ENCODE measurements around the gene TRIM43B.
"Not testable (repeated sequence)": the region's sequence is repeated elsewhere in the genome, so short reads cannot be mapped to it uniquely, and the experiment has no call there.

Gene TRIM43B

DNA sequence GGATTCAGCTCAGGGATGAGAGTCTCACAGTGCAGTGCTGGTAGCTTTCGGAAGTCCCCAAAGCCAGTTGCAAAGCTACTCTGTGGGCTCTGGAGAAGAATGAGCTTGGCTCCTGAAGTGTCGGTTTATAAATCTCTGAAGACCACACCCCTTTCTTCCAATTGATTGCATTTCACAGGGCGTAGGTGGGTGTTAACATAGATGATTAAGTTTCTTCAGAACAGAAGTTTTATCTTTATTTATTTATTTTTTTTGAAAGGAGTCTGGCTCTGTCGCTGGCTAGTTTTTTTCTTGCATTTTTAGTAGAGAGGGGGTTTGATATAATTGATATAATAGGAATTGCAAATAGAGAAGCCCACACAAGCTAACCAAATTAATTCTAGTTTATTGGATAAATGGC lies at the start of gene TRIM43B:
Gene TRIM43B, minus strand, starts transcription at position 101 of the 400 bp plus-strand sequence. CDS start 2,040 bp downstream, outside the sequence.
- not testable (repeated sequence) for DNase-seq

DNA sequence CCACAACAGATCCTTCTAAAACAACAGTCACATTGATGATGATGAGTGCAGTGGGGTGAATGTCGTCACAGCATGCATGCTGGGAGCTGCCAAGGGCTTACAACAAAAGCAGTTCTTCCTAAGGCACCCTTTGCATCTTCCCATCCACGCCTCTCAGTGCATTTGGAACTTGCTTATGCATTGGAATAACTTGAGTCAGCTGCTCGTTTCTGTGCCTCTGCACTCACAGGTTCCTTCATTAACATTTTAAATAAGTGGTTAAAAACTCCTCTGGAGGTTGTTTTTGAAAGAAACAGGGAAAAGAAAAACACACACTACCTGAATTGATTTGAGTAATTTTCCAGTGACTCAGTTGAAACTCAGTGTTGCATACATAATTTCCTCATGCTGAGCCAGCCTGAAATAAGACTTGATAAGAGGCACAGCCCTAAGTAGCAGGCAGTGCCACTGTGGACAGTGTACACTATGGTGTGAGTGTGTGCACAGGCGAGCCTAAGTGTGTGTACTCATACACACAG lies 46.8 kb upstream of the TRIM43B start:
- no peak for DNase-seq

DNA sequence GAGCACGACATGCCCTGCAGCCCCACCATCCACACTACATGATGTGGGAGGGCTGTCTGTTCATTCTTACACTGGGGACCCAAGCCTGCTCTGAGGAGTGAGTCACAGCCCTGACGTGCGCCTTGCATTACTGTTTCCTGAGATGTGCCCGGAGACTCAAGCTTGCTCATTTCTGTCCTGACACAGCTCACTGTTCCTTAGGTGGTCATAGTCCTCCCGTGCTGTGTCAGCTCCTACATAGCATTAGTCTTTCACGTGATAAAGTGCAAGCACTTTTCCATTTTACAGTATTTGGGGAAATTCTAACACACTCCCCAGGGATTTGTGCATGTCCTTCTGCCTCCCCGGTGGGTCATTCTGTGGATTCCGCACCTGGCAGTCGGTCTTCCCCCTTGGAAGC lies 46.2 kb upstream of the TRIM43B start:
- DNase-seq, result no peak

DNA sequence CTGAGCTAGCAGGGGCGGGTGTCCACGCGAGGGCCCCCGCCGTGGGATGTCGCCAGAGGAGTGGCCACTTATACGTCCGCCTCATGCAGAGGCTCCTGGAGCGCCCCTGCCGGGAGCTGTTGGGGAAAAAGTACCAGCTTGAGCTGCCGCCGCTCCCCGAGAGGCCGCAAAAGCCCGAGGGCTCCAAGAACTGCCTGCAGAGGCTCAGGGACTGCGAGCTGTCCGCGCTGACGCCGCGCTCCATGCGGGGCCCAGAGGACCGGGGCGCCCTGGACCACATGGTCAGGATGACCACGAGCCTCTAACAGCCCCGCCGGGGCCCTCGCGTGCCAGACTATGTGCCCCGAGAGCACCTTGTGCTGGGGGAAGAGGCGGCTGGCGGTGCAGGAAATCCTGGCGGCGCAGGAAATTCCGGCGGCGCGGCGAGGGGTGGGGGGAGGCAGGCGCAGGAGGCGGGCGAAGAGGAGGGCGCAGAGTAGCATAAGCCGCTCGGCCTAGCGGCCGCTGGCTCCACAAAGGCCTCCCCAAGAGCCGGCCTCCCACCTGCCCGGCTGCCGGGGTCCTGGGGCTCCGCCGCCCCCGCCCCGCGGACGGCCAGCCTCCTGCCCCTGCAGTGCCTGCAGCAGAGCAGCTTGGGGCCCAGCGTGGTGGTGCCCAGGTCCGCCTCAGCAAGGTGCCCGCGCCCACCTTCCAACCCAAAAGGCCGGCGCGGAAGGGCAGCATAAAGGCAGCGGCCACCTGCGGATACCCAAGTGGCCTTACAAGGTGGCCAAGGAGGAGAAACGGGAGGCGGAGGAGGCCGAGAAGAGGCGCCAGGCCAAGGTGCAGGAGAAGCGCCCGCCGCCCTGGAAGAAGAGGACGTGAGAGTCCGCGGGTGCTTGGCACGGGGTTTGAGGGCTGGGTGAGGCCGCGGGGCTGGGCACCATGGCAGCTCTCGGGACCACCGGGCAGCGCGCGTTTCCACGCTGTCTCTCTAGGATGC lies 42.1 kb upstream of the TRIM43B start:
- DNase-seq, result no peak

DNA sequence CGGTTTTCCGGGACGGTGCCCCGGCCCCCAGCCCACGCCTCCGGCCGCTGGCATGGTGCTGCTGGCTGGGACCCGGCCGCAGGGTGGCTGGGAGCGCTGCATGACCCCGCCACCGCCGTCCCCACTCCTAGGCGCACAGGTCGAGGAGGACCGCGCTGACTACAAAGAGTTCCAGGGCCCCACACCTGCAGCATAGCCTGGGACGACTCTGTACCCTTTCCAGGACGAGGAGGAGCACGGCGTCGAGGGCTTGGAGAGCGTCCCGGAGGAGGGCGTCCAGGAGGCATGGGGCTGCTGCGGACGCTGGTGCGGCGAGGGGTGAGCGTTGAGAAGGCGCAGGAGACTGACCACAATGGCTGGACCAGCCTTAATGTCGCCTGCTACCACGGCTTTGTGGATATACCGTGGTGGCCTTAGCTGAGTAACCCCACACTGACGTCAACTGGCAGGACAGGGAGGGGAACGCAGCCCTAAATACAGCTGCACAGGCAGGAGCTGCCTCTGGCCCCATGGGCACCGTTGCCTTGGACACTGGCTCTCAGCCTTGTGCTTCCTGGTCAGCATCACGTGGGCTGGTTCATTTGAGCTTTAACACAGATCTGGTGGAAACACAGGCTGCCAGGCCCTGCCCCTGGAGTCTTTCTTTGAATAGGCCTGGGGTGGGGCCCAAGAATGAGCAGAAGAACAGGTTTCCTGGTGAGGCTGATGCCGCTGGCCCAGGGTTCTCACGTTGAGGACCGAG lies 40.9 kb upstream of the TRIM43B start:
- DNase-seq, result no peak

DNA sequence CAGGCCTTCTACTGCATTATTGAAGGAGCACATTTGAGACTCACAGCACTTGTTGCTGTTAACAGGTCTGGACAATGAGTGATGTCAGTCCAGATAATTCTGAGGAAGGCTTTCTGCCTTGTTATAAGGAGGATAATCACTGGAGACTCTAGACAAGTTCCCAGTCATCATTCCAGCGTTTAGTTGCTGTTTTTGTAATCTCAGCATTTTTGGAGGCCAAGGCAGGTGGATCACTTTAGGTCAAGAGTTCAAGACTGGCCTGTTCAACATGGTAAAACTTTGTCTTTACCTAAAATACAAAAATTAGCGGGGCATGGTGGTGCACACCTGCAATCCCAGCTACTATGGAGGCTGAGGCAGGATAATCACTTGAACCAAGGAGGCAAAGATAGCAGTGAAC lies 39.6 kb upstream of the TRIM43B start:
- DNase-seq, result no peak

DNA sequence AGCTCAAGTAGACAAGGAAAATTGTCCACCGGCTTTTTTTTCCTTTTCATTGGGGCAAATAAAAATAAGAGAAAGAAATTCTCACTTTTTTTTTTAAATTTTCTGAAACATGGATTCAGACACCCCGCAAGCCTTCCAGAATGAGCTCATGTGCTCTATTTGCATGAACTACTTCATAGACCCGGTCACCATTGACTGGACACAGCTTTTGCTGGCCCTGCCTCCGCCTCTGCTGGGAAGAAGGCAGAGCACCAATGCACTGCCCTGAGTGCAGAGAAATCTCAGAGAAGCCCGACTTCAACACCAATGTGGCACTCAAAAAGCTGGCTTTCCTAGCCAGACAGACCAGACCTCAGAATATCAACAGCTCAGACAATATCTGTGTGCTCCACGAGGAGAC lies 30.2 kb upstream of the TRIM43B start:
- no peak for DNase-seq

DNA sequence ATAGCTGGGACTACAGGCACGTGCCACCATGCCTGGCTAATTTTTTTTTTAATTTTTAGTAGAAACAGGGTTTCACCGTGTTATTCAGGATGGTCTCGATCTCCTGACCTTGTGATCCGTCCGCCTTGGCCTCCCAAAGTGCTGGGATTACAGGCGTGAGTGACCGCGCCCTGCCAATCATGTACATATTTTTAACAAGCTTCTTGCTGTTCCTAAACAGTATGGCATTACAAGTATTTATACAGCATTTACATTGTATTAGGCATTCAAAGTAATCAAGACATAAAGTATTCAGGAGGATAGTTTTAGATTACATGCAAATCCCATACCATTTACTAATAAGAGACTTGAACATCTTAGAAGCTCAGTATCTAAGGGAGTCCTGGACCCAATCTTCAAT lies 29.7 kb upstream of the TRIM43B start:
- DNase-seq, result not testable (repeated sequence)

DNA sequence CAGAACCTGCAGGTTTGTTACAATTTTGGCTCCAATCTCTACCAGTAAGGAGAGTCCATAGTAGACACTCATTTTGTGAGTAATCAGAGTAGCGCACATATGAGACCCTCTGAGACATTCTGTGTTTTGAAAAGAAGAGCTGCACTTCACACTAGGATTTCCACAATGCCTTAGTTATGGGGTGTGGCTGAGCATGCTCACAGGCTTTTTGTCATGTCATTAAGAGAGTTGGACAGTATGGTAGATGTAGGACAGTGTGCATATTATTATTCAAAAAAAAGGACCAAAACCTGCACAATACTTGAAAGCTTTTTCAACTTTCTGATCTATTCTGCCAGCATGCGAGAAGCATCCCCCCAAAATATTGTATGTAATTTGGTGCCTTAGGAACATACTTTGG lies 24.9 kb upstream of the TRIM43B start:
- no peak for DNase-seq

DNA sequence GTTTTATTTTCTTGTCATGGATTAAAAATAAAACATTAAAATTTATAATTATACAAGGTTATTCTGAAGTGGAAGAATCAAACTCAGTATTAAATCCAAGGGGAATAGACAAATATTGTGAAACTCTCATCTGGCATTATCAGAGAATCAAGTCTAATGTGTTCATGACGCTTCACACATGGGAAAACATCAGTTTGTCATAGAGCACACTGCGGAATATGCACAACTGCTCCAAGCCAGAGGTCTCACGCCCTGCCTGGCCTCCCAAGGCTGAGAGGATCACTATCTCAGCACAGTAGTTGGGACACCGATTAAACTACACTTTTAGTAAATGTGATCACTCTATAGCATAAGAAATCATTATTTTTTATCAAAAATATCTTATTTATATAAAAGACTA lies 20.7 kb upstream of the TRIM43B start:
- DNase-seq, result no peak

DNA sequence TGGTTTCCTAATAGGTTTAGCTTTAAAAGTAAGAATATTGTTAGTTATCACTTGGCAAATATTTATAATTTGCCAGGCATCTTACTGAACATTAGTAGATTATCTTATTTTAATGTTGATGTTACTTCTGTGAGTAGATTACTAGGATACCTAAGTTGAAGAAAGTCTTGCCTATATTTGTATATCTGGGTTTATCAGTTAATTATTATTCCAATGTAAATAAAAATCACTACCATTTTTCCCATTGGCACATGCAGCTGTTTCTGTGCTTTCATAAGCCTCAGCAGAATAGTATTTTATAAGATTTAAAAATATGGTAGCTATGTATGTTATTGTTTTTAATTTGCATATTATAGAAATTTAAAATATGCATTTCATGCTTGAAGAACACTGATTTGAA lies 16.3 kb upstream of the TRIM43B start:
- no peak for DNase-seq

DNA sequence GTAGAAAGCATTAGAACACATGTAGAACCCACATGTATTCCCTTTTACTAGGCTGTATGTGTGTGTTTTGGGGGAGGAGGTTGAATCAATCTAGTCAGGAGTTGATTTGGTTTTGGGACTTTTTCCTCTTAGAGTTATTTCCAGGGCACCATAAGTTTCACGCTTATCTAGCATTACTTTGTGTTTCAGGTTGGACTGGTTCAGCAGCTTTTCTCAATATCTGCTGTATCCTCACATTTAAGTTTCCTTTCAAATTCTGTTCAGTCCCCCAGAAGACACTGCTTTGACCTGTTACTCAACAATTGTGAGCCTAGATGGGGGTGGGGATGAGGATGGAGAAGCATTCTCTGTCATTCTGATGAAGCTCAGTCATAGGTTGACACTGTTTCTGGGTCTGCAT lies 7.5 kb upstream of the TRIM43B start:
- DNase-seq, result not testable (repeated sequence)

DNA sequence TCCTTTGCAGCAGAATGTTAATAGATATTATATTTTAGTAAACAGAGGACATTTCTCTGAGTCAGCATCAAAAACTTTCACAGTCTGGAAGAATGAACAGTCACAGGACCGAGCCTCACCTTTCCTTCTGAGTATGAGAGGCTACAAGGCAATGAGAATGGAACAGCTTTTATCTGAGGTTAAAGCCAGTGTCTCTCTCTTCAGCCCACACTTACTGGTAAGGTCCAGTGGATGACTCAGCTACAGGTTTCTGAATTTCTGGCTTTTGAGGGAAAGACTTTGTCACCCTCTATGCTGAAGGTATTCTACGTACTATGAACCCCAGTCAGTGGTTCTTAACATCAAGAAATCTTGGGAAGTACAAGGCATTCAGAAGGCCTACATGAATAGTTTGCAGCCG lies 9.5 kb downstream of the TRIM43B start:
- not testable (repeated sequence) for DNase-seq

DNA sequence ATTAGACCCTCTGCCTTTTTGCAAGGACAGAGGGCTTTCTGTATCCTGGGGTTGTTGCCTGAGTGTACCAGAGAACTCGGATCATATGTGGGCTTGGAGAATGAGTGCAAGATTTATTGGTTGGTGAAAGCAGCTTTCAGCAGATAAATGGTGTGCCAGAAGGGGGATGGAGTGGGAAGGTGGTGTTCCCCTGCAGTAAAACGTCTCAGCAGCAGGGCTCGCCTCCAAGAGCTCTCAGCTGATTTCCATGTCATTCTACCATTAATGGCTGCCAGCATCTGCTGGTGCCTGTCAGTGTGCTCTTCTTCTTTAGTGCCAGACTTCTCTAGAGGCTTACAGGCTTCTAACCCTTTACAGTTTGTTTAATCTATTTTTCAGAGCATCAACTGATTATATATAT lies 16.6 kb downstream of the TRIM43B start:
- not testable (repeated sequence) for DNase-seq

DNA sequence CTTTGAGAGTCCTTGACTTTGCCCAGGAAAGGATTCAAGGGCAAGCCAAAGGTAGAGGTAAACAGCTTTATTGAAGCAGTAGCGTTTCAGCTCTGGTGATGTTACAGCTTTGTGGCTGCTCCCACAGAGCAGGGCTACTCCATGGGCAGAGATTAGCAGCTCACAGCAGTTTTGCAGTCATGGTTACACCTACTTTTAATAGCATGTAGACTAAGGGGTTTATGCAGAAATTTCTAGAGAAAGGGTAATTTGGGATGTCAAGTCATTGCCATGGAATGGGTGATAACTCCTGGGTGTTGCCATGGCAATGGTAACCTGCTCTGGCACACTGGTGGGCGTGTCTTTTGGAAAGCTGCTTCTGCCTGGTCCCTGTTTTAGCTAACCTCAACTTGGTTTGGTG lies 18.0 kb downstream of the TRIM43B start:
- not testable (repeated sequence) for DNase-seq

DNA sequence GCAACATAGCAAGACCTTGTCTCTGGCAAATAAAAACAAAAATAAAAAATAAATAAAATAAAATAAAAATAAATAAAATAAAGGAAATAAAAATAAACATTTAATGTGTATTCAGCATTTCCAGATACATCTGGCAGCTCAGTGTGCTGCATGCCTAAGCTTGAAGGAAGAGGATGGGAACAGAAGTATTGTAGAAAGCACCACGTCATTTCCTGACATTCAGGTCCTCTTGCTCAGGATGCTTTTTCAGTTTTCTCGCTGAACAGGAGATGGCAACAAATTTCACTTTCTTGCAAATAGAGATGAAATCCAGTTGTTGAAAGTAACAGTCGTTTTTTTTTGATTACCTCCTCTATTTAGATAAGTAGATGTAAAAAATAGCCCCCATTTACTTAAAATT lies 21.3 kb downstream of the TRIM43B start:
- not testable (repeated sequence) for DNase-seq

DNA sequence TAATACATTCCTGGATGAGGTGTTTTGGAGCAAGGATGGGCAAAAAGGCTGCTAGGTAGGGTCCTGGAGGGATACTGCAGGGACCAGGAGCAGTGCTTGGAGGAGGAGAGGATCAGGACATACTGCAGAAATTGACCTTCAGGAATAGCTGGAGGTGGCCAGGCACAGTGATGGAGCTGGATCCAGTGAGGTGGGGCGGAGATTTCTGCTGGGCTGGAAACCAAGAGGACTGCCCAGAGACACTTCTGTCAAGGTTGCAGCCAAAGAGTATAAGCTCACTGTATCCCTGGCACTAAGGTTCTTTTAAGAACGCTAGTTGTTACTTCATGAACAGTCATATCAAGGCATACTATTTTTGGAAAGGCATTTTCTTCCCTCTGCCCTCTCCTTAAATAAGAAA lies 39.2 kb downstream of the TRIM43B start:
- DNase-seq, result not testable (repeated sequence)

DNA sequence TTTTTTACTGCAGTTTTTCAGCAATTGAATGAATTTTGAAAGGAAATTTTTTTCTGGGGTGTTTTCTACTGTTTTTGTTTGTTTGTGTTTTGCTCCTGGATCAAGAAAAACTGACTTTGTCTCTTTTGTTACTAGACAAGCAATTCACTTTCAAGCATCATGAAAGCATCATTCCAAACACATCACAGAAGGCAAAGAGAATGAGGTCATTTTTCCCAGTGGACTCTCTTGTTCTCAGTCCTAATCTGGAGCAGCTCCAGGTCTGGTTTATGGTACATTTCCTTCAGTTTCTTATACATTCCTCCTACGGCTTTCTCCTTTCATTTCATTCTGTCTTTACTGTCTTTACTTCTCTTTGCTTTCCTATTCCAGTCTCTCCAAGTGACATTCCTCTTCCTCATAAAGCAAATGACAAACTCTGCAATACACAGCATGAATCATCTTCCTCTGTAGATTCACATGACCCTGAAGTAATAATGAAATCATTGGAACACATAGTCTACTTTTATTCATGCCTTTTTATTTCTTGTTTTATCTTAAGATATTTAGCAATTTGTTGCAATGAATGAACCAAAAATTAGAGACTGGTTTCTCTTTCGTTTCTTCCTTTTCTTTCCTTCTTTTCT lies 42.0 kb downstream of the TRIM43B start:
- DNase-seq, result not testable (repeated sequence)

DNA sequence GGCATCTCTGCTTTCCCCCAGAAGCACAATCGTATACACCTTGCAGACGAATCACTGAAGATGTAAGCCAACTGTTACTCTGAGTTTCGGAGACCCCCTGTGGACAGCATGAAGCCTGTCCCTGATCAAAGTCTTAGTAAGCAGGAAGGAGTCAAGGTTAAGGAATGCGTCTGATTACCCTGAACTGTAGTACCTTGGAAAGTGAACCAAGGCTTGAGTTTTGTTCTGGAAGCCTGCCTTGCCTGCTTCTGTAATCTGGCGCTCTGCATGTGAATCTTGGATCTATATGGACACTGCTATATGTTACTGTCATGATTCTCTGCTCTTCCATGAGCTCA lies 48.7 kb downstream of the TRIM43B start:
- not testable (repeated sequence) for DNase-seq

DNA sequence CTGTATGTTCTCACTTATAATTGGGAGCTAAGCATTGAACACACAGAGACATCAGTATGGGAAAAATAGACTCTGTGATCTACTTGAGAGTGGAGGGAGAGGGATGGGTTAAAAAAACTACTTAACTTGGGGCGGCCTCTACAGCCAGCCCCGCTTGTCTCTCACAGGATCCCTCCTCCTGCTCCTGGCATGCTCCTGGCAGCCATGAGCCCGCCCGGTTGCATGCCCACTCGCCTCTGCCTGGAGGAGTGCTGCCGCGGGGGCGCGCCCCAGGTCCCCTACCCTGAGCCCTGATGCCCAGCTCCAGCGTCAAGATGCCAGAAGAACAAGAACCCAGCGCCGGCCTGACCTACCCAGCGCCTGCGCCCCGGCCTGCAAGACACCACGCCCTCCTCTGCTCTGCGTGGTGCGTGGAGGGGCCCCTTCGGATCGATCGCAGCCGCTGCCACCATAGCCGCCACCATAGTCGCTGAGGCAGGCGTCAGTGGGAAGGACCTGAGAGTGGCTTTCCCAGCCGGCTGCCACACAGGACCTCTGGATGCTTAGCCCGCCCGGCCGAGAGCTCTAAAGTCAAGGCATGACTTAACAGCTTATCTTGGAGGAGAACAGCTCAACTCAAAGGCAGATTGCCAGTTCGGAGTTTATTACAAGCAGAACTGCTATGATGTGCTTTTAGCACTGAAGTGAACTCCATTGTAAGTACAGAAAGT lies 49.2 kb downstream of the TRIM43B start:
- not testable (repeated sequence) for DNase-seq

DNA sequence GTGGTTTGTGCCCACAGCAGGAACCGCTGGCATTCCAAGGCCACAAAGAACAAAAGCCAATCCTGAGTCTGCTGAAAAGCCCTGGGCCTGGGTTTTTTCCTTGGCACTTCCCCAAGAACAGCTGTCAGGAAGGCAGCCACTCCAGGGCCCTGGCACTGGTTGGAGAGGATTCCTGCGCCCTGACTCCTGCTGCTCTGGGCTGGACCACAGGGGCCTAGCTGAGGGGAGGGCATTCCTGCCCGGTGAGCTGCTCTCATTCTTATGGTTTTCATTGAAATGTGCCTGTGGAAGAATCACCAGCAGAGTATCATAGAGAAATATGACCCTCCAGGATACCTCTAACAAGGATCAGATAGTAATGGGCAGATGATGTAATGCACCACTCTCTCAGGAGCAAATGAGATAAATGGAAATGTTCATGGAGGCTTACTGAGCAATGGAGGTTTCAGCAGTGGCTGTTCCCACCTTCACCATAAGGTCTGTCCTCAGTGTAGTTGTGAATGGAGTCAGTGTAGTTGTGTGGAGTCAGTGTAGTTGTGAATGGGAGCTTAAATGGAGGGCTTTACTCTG lies 50.0 kb downstream of the TRIM43B start:
- not testable (repeated sequence) for DNase-seq

DNA sequence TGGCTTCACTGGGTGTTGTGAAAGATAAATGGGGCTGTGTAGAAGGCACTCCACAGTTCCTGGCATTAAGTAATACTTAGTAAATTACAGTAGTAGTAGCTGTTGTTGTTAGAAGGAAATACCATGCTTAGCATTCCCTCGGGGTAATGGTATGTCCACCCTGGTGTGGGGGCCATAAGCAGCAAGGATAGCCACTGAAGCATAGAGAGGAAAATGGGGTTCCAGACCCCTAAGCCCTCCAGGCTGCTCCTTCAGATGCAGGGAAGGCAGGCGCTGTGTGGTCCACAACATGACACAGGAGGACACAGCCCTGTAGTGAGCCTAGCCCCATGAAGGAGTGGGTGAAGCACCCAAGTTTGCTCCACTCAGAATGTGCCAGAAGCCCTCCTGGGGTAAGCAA lies 50.6 kb downstream of the TRIM43B start:
- DNase-seq, result not testable (repeated sequence)

Measured in KG1 (cell line).